Large intestine (tissue), 3 donors: ENCODE data around the gene GRPEL1. TPM values are rescaled to one million over a fixed set of nuclear protein-coding genes. Genes with fewer than 3 reads are reported as not detected.

Experiments used
- DNase-seq, 2 donors: peaks; one replicate each; pipeline versions ENCODE4 v3.0.0 to v3.0.0-alpha.2; 2013
- H3K27ac ChIP-seq: one replicate; pipeline ENCODE4 v1.5.1; 2013; ENCODE audit warnings: low read length
- H3K27me3 ChIP-seq: 2 replicates; pipeline ENCODE4 v1.6.1; 2013; ENCODE audit warnings: low read length; ENCODE audit not compliant: control insufficient read depth, insufficient read depth
- H3K36me3 ChIP-seq: 2 replicates; pipeline ENCODE4 v1.6.1; 2013; ENCODE audit warnings: low read length; ENCODE audit not compliant: control insufficient read depth, insufficient read depth
- H3K4me1 ChIP-seq: one replicate; pipeline ENCODE4 v1.6.1; 2013; ENCODE audit warnings: low read length; ENCODE audit not compliant: control insufficient read depth, insufficient read depth
- H3K4me3 ChIP-seq: one replicate; pipeline ENCODE4 v1.5.1; 2013; ENCODE audit warnings: low read length
- H3K9me3 ChIP-seq: one replicate; pipeline ENCODE4 v1.6.1; 2013; ENCODE audit warnings: mild to moderate bottlenecking, low read depth, low read length, moderate library complexity; ENCODE audit not compliant: control insufficient read depth
- WGBS: methylation state at CpG from one replicate; pipeline ENCODE4 v1.1.5; 2013; ENCODE audit warnings: low lambda C conversion rate; ENCODE audit not compliant: insufficient coverage; 5-methylcytosine and 5-hydroxymethylcytosine counted together
- polyA plus RNA-seq: library from polyadenylated mRNA; unstranded; fragments of 120-200 nt; gene quantifications from one replicate; pipeline ENCODE4 v1.2.1, GENCODE V29; 2013

Gene GRPEL1
- polyA plus RNA-seq, 1 donor, result 31.3 TPM

DNA sequence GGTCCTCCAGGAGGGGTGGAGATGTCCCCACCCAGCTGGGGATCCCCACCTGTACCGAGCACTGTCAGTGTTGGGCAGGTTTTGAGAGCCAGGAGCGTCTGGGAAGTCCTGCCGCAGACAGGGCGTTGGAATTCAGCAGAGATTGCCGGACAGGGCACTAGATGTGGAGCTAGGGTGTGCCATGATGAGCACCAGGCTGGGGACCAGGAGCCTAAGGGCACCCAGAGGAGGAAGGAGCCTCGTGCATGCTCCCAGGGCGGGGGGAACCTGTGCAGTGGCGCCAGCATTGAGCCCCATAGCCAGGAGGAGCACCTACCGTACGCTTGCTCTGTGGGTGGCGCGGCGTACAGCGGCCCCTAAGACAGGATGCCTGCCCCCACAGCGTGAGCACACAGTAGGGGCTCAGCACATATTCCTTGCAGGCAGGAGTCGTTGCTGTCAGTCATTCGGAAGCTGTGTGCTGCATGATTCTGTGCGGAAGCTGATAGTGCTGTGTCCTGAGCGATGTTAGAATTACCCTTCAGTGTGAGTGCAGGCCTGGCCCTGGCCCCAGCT is 43.5 kb downstream of the GRPEL1 start:
- peaks cover 78% of the 10 kb centered on the region for H3K36me3 ChIP-seq
- H3K27me3 ChIP-seq, result no peaks in the 10 kb centered on the region
- no peak for DNase-seq
- no CpG with 5 or more reads among the region's 19 CpGs for WGBS
- no peak overlapping the region for H3K27ac ChIP-seq
- H3K4me3 ChIP-seq, result no peak overlapping the region
- no peaks in the 10 kb centered on the region for H3K4me1 ChIP-seq
- no peaks in the 10 kb centered on the region for H3K9me3 ChIP-seq

DNA sequence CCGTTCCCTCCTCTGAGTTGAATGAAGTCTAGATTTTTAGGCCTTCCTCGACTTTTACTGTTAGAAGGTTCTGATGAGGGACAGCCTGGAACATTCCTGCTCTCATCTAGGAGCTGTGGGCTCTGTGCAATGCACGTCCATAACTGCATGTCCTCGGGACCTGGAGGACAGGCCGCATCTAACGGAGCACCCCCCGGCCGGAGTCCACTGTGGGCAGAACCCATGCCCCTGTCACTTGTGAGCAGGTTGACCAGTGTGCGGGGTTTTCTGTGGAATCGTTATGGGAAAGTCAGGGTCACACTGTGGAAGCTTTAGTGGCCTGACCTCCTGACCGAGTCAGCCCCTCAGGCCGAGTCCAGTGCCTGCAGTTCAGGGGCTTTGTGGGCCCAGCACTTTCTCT is 44.0 kb downstream of the GRPEL1 start:
- Histone ChIP-seq H3K4me3 (no peak overlapping the region), H3K9me3 (no peaks in the 10 kb centered on the region), H3K27ac (no peak overlapping the region), H3K36me3 (peaks cover 79% of the 10 kb centered on the region), H3K27me3 (no peaks in the 10 kb centered on the region), H3K4me1 (no peaks in the 10 kb centered on the region)
- no peak for DNase-seq
- WGBS, result no CpG with 5 or more reads among the region's 12 CpGs

DNA sequence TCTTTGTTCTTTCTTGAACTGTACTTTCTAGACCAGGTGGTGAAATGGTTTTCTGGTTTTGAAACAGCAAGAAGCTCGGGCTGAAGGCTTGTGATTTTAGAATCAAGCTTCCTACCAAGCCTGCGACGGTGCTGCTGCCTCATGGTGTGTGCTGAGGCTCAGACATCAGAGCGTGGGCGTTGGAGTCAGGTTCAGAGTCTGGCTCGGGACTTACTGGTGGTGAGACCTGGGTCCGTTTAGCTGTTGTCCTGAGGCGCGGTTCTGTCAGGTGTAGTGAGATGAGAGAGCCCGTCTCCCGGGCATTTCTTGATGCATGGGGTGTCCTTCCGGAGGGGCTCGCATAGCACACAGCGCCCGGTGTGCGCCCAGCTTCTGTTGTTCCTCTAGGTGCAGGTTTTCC is 44.4 kb downstream of the GRPEL1 start:
- H3K36me3 ChIP-seq, result peaks cover 78% of the 10 kb centered on the region
- H3K4me3 ChIP-seq, result no peak overlapping the region
- no CpG with 5 or more reads among the region's 16 CpGs for WGBS
- no peaks in the 10 kb centered on the region for H3K9me3 ChIP-seq
- DNase-seq, result no peak
- no peaks in the 10 kb centered on the region for H3K27me3 ChIP-seq
- H3K27ac ChIP-seq, result no peak overlapping the region
- no peaks in the 10 kb centered on the region for H3K4me1 ChIP-seq

DNA sequence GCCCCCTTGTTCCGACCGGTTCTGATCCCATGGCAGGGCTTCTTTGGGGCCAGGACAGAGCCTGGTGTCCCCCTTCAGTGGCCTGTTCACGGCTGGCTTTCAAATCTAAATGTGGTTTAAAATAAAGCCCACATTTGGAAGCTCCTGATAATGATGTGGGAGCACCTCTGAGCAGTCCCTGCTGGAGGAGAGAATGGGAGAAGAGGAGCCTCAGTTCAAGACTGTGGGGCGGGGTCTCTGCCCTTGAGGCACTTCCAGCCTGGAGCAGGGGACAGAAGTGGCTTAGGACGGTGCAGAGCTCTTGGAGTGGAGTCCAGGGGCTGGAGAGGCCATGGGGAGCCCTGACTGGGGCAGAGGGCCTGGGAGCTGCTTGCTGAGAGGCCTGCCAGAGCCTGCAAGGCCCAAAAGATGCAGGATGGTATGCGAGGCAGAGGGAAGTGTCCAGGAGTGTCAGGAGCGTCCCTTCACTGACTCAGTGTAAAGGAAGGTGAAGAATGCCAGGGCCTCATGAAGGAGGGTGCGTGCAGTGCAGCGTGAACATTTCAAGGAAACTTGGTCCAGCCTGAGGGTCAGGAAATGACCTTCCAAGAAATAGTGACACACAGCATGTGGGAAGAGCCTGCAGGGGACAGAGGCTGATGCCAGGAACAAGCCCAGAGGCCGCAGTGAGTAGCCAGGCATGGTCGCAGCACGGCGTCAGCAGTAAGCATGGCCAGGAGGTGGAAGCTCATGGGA is 45.8 kb downstream of the GRPEL1 start:
- H3K27ac ChIP-seq, result no peak overlapping the region
- H3K4me1 ChIP-seq, result no peaks in the 10 kb centered on the region
- H3K36me3 ChIP-seq, result peaks cover 84% of the 10 kb centered on the region
- no peaks in the 10 kb centered on the region for H3K9me3 ChIP-seq
- WGBS, result no CpG with 5 or more reads among the region's 13 CpGs
- no peak for DNase-seq
- no peak overlapping the region for H3K4me3 ChIP-seq
- no peaks in the 10 kb centered on the region for H3K27me3 ChIP-seq

DNA sequence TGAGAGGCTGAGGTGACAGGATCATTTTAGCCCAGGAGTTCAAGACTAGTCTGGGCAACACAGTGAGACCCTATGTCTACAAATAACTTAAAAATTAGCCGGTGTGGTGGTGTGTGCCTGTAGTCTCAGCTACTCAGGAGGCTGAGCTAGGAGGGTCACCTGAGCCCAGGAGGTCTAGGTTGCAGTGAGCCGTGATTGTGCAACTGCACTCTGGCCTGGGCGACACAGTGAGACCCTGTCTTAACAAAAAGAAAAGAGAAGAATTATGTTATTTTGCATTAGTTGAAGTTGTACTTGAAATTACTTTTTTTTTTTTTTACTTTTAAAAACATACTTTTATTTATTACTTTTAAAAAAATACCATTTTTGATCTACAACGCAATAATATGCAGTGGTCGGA is 46.5 kb downstream of the GRPEL1 start:
- WGBS, result 50% methylated on average over 2 of the region's 5 CpGs
- DNase-seq, result no peak
- no peak overlapping the region for H3K27ac ChIP-seq
- H3K4me1 ChIP-seq, result no peaks in the 10 kb centered on the region
- no peaks in the 10 kb centered on the region for H3K27me3 ChIP-seq
- H3K36me3 ChIP-seq, result peaks cover 86% of the 10 kb centered on the region
- H3K9me3 ChIP-seq, result no peaks in the 10 kb centered on the region
- no peak overlapping the region for H3K4me3 ChIP-seq

DNA sequence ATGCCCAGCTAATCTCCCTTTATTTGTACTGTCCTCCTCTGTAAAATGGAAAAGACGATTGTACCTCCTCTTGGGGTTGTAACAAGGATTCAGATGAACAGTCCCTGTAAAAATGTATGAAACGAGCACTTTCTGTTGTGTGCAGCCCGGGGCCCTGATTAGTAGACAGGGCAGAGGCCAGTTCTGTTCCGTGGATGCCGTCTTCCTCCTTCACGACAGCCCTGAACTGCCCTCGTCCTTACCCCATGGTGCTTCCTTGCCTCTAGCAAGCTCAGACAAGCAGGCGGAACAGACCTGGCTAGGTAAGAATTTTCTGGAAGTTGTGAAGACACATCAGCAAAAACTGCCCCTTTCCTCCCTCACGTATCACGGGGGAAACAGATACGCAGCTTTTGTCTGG is 47.0 kb downstream of the GRPEL1 start:
- Histone ChIP-seq H3K9me3 (no peaks in the 10 kb centered on the region), H3K36me3 (peaks cover 87% of the 10 kb centered on the region), H3K4me3 (no peak overlapping the region), H3K27me3 (no peaks in the 10 kb centered on the region), H3K4me1 (peaks cover 3% of the 10 kb centered on the region), H3K27ac (no peak overlapping the region)
- 80% methylated on average over 1 of the region's 11 CpGs for WGBS
- DNase-seq, result no peak

DNA sequence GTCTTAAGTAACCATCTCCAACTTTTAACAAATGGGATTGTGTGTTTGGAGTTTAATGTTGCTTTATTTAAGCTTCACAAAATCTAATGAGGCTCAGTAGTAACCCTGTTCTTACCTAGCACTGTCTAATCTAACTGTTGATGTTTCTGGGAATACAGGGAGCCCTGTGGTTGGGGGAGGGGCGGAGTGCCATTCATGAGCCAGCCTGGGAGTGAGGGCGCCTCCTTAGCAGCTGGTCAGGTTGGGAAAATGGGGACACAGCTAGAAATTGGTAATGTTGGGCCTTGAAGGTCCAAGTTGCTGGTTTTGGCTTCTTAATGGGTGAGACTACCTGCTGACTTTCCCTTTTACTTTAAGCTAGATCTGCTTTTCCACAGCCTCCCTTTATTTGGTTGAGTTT is 47.6 kb downstream of the GRPEL1 start:
- H3K36me3 ChIP-seq, result peaks cover 88% of the 10 kb centered on the region
- no peak overlapping the region for H3K27ac ChIP-seq

DNA sequence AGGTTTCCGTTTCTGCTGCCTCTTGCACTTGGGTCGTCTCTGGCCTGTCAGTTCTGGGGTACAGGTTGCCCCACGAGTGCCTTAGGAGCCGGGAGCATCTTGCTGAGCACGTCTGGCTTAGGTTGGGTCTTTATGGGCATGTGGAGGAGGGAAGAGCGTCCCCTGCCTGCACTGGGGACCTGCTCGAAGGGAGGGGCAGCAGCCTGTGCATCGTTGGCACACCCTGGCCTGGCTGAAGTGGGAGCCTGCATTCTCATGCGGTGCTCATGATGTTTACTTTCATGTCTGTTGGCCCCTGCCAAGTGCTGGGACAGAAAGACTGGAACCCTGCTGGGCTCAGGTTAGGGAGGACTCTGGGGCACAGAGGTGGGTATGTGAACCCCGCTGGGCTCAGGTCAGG is 48.5 kb downstream of the GRPEL1 start:
- H3K4me1 ChIP-seq, result peaks cover 4% of the 10 kb centered on the region
- no peak overlapping the region for H3K4me3 ChIP-seq
- no peak overlapping the region for H3K27ac ChIP-seq
- no peak for DNase-seq
- H3K27me3 ChIP-seq, result no peaks in the 10 kb centered on the region
- H3K9me3 ChIP-seq, result no peaks in the 10 kb centered on the region
- WGBS, result no CpG with 5 or more reads among the region's 10 CpGs
- peaks cover 88% of the 10 kb centered on the region for H3K36me3 ChIP-seq

More for the DNA sequence above, 47.6 kb downstream of the GRPEL1 start:
- WGBS, result no CpG with 5 or more reads among the region's 2 CpGs
- Histone ChIP-seq H3K9me3 (no peaks in the 10 kb centered on the region), H3K27me3 (no peaks in the 10 kb centered on the region), H3K4me1 (peaks cover 4% of the 10 kb centered on the region), H3K4me3 (no peak overlapping the region)
- no peak for DNase-seq

DNA sequence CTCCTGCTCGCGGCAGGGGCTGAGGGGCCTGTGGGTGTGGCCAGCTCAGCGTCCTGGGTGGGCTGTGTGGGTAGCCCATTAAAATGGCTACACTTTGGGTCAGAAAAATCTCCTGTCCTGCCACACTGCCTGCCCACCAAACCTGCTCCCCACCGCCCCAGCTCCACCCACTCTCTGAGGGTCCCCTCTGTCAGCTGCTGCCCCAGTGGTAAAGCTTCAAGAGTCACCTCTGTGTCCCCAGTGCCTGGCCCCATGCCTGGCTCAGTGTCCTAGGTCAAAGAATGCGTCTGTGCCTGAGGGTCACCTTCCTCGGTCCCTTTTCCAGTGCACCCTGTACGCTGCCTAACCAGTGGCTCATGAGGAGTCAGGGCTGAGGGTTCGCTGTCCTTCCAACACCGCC is 49.6 kb downstream of the GRPEL1 start:
- Histone ChIP-seq H3K27me3 (no peaks in the 10 kb centered on the region), H3K36me3 (peaks cover 85% of the 10 kb centered on the region), H3K4me3 (no peak overlapping the region), H3K9me3 (no peaks in the 10 kb centered on the region), H3K27ac (no peak overlapping the region), H3K4me1 (peaks cover 4% of the 10 kb centered on the region)
- no peak for DNase-seq
- WGBS, result no CpG with 5 or more reads among the region's 9 CpGs

DNA sequence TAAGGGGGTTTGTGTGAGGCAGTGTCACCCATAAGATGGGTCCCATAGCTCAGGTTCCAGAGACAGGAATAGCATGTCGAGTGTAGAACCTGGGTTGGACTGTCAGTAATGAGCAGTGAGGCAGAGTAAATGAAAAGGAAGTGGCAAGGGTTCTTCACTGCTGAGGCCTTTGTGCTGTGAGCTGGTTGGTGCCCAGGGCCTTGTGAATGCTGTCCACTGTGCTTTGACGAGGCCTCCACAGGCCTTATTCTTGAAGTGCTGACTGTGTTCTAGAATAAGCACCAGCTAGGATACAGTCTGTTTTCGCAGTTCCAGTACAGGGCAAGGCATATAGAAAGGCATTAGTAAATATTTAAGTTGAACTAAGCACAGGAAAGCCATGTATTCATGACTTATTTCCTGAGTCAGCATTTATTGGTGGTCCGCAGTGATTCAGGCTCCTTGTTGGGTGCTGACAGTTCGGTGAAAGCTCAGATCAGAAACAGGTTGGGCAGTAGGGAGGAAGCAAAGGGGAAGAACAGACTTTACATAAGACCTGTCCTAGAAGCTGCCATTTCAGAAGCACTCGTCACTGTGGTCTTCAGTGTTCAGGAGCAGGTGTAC is 50.3 kb downstream of the GRPEL1 start:
- no peak overlapping the region for H3K27ac ChIP-seq
- H3K27me3 ChIP-seq, result no peaks in the 10 kb centered on the region
- no peak for DNase-seq
- peaks cover 4% of the 10 kb centered on the region for H3K4me1 ChIP-seq
- peaks cover 86% of the 10 kb centered on the region for H3K36me3 ChIP-seq
- no peaks in the 10 kb centered on the region for H3K9me3 ChIP-seq
- no CpG with 5 or more reads among the region's 6 CpGs for WGBS
- no peak overlapping the region for H3K4me3 ChIP-seq
